Loucy (cell line): ENCODE results near the gene UTP4.

Experiments
- H2AFZ ChIP-seq: fragments of 200-600 bp; sonication (generic); 2 replicates; pipeline ENCODE4 v1.6.0; 2016; ENCODE audit warnings: antibody characterized with exemption, mild to moderate bottlenecking, low read length, moderate library complexity
- H3F3A ChIP-seq: fragments of 200-600 bp; 2 replicates; pipeline ENCODE4 v1.6.0; 2016; ENCODE audit warnings: antibody characterized with exemption, low read depth, mild to moderate bottlenecking
- H3K27me3 ChIP-seq: fragments of 200-600 bp; sonication (generic); 2 replicates; pipeline ENCODE4 v1.6.1; 2014; ENCODE audit warnings: low read length, mild to moderate bottlenecking; ENCODE audit not compliant: insufficient read depth, poor library complexity, severe bottlenecking
- H3K36me3 ChIP-seq: fragments of 200-600 bp; sonication (generic); 2 replicates; pipeline ENCODE4 v1.6.1; 2016; ENCODE audit warnings: low read length; ENCODE audit not compliant: insufficient read depth
- H3K4me1 ChIP-seq: fragments of 200-600 bp; sonication (generic); 2 replicates; pipeline ENCODE4 v1.5.1; 2014; ENCODE audit warnings: low read length, mild to moderate bottlenecking; ENCODE audit not compliant: insufficient read depth, poor library complexity, severe bottlenecking
- H3K4me2 ChIP-seq: fragments of 200-600 bp; sonication (generic); 2 replicates; pipeline ENCODE4 v1.6.0; 2014; ENCODE audit warnings: antibody characterized with exemption, low read length, low read depth, mild to moderate bottlenecking; ENCODE audit not compliant: poor library complexity, severe bottlenecking
- H3K4me3 ChIP-seq: fragments of 200-600 bp; sonication (generic); 2 replicates; pipeline ENCODE4 v1.5.1; 2014; ENCODE audit warnings: low read length, mild to moderate bottlenecking, mixed read lengths; ENCODE audit not compliant: poor library complexity, severe bottlenecking
- H3K79me2 ChIP-seq: fragments of 200-600 bp; sonication (generic); 2 replicates; pipeline ENCODE4 v1.6.1; 2014; ENCODE audit warnings: low read length; ENCODE audit not compliant: insufficient read depth
- H3K9ac ChIP-seq: fragments of 200-600 bp; sonication (generic); 2 replicates; pipeline ENCODE4 v1.6.0; 2014; ENCODE audit warnings: mild to moderate bottlenecking, low read depth, low read length, moderate library complexity; ENCODE audit not compliant: poor library complexity, severe bottlenecking
- H3K9me2 ChIP-seq: fragments of 200-600 bp; sonication (generic); replicated peaks from 2 replicates; pipeline ENCODE4 v1.6.1; 2016; ENCODE audit warnings: low read depth, low read length, mixed read lengths
- H3K9me3 ChIP-seq: fragments of 200-600 bp; sonication (generic); 2 replicates; pipeline ENCODE4 v1.6.1; 2014; ENCODE audit warnings: mild to moderate bottlenecking, antibody characterized with exemption, low read length, low read depth; ENCODE audit not compliant: insufficient read depth
- H4K20me1 ChIP-seq: fragments of 200-600 bp; sonication (generic); 2 replicates; pipeline ENCODE4 v1.6.0; 2014; ENCODE audit warnings: antibody characterized with exemption, low read length, mild to moderate bottlenecking; ENCODE audit not compliant: insufficient read depth, poor library complexity, severe bottlenecking
- EZH2phosphoT487 ChIP-seq: fragments of 200-600 bp; IDR thresholded peaks from 2 replicates; pipeline ENCODE4 v1.6.1; 2018; ENCODE audit warnings: antibody characterized with exemption, mild to moderate bottlenecking, moderate library complexity, borderline replicate concordance
- TF ChIP-seq, protein P1 (sequence below): fragments of 200-600 bp; sonication (generic); conservative IDR thresholded peaks from 2 replicates; pipeline ENCODE4 v1.5.1; 2014; ENCODE audit warnings: mild to moderate bottlenecking, antibody characterized with exemption, low read length

The UTP4 gene

DNA sequence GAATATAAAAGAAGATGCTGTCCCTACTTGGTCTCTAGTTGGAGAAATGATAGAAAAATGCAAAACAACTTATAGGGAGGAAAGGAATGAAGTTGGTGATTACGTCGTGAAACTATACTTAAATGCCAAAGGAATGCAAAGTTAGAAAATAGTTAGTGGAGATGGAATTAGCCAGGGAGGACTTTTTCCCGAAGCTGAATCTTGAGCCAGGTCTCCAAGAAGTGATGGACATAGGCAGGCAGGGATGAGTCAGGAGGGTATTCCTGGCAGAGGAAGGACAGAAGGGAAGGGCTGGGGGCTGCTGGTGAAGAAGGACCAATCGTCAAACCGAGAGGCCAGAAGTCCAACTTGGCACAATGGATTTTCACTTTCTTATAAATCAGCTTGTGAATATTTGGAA lies 56.3 kb downstream of the UTP4 start:
- no peaks in the 10 kb centered on the region for H3K9me2 ChIP-seq
- H2AFZ ChIP-seq, result no peak overlapping the region
- peak overlapping the region; percentile 64 for H3K9ac ChIP-seq
- no peaks in the 10 kb centered on the region for H3K36me3 ChIP-seq
- no peak for TF ChIP-seq EZH2phosphoT487
- TF ChIP-seq, protein P1, sequence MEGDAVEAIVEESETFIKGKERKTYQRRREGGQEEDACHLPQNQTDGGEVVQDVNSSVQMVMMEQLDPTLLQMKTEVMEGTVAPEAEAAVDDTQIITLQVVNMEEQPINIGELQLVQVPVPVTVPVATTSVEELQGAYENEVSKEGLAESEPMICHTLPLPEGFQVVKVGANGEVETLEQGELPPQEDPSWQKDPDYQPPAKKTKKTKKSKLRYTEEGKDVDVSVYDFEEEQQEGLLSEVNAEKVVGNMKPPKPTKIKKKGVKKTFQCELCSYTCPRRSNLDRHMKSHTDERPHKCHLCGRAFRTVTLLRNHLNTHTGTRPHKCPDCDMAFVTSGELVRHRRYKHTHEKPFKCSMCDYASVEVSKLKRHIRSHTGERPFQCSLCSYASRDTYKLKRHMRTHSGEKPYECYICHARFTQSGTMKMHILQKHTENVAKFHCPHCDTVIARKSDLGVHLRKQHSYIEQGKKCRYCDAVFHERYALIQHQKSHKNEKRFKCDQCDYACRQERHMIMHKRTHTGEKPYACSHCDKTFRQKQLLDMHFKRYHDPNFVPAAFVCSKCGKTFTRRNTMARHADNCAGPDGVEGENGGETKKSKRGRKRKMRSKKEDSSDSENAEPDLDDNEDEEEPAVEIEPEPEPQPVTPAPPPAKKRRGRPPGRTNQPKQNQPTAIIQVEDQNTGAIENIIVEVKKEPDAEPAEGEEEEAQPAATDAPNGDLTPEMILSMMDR, result no peak
- H3F3A ChIP-seq, result peaks cover 9% of the 10 kb centered on the region; the same call in 1 of the 2 replicates
- no peaks in the 10 kb centered on the region for H3K27me3 ChIP-seq
- peaks cover 33% of the 10 kb centered on the region for H3K79me2 ChIP-seq
- H3K4me1 ChIP-seq, result peaks cover 35% of the 10 kb centered on the region
- peaks cover 29% of the 10 kb centered on the region for H4K20me1 ChIP-seq
- H3K4me2 ChIP-seq, result peak overlapping the region; percentile 91
- peak overlapping the region; percentile 92 for H3K4me3 ChIP-seq
- H3K9me3 ChIP-seq, result no peaks in the 10 kb centered on the region

DNA sequence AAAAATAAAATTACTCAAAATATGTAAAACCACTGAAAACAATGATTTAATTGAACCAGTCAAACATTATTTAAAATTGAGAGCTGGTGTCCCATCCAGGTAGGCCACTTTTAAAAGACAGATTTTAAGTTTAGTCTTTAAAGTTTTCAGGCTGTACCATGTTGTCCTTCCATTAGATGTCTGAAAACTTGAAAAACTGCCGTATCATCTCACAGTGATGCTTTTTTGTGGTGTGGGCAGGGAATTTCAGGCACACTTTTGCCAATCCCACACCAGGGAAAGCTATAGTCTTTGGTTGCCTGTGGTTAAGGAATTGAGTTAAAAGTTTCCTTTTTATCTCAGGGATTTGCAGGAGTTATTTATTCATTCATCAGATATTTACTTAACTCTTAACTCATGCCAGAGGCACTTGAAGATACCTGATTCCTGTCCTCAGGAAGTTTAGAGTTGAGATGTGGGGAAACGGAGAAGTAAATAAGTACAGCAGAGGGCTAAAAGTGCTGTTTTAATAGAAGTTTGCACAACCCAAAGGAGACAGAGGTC lies 57.7 kb downstream of the UTP4 start:
- peak overlapping the region; percentile 24 for H3K9ac ChIP-seq
- peaks cover 35% of the 10 kb centered on the region for H3K4me1 ChIP-seq
- H3K9me3 ChIP-seq, result no peaks in the 10 kb centered on the region
- H4K20me1 ChIP-seq, result peaks cover 35% of the 10 kb centered on the region
- H3K27me3 ChIP-seq, result no peaks in the 10 kb centered on the region
- H3F3A ChIP-seq, result peaks cover 9% of the 10 kb centered on the region; the same call in 1 of the 2 replicates
- TF ChIP-seq EZH2phosphoT487, result no peak
- TF ChIP-seq, protein P1, result no peak
- no peaks in the 10 kb centered on the region for H3K36me3 ChIP-seq
- peaks cover 39% of the 10 kb centered on the region for H3K79me2 ChIP-seq
- peak overlapping the region; percentile 91 for H3K4me2 ChIP-seq
- no peak overlapping the region for H2AFZ ChIP-seq
- no peaks in the 10 kb centered on the region for H3K9me2 ChIP-seq
- peak overlapping the region; percentile 28 for H3K4me3 ChIP-seq

DNA sequence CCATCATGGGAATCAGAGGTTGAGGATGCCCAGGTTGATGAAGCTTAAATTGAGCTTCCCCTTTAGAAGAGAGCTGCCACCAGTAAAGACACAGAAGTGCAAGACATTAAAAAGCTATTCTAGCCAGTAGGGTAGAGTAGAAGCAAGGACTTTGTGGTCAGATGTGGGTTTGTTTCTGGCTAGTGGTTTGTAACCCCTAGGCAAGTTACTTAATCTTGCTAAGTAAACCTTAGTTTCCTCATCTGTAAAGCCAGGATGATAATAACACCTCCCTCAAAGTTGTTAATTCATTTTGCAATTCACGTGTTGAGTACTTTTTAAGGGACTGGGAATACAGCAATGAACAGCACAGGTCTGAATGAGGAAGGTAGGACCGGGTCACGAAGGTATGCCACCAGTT lies 58.1 kb downstream of the UTP4 start:
- Histone ChIP-seq H3K9ac (no peak overlapping the region), H3K79me2 (peaks cover 39% of the 10 kb centered on the region), H3K9me2 (no peaks in the 10 kb centered on the region), H3K4me1 (peaks cover 35% of the 10 kb centered on the region), H3K4me3 (no peak overlapping the region), H3K36me3 (no peaks in the 10 kb centered on the region), H2AFZ (no peak overlapping the region), H4K20me1 (peaks cover 35% of the 10 kb centered on the region), H3K4me2 (peak overlapping the region; percentile 91), H3K9me3 (no peaks in the 10 kb centered on the region), H3K27me3 (no peaks in the 10 kb centered on the region), H3F3A (peaks cover 9% of the 10 kb centered on the region; the same call in 1 of the 2 replicates)
- TF ChIP-seq EZH2phosphoT487, result no peak
- TF ChIP-seq, protein P1, result no peak
